ENCODE results near the gene DPF3.

- TF ChIP-seq EZH2 (IDR thresholded peaks at IDR 0.05; ENCODE audit: insufficient read depth, poor library complexity, severe bottlenecking) = no peak
- no peak for TF ChIP-seq EZH2phosphoT487 (IDR thresholded peaks at IDR 0.05; ENCODE audit: insufficient read depth, low read depth)
Measured at GRCh38 chr14:72589652-72590051, 304.2 kb downstream of the DPF3 start.

Measured in GM23248 (cell line).